Measurements from ENCODE around the gene FJX1. TPM values are rescaled to one million over a fixed set of nuclear protein-coding genes. Genes with fewer than 3 reads are reported as not detected.

Gene FJX1
- total RNA-seq, result 16.7 and 54.0 TPM in 2 replicates

GRCh38 chr11:35617687-35618496 lies at the start of gene FJX1:
Gene FJX1, plus strand, starts transcription at chr11:35618460. Its CDS starts 177 bp downstream, at chr11:35618637.

GRCh38 chr11:35662649-35663407 lies 44.6 kb downstream of the FJX1 start, which contains the start of gene TRIM44:
Gene TRIM44, plus strand, starts transcription at chr11:35662775. Its CDS starts 337 bp downstream, at chr11:35663112.

Other genes with a start within 250 kb of the FJX1 start
- 0.26 TPM in 1 of 2 replicates, not detected in the other for gene SLC1A2, start 198.9 kb upstream of the FJX1 start, total RNA-seq
- gene PAMR1, start 92.8 kb upstream of the FJX1 start, total RNA-seq, result 22.2 and 123 TPM in 2 replicates
- 24.2 and 28.7 TPM in 2 replicates for gene TRIM44, start 44.3 kb downstream of the FJX1 start, total RNA-seq

Measured in epithelial cell of alveolus of lung (primary cell).